ENCODE results near the gene IFNG-AS1.

The IFNG-AS1 gene

DNA sequence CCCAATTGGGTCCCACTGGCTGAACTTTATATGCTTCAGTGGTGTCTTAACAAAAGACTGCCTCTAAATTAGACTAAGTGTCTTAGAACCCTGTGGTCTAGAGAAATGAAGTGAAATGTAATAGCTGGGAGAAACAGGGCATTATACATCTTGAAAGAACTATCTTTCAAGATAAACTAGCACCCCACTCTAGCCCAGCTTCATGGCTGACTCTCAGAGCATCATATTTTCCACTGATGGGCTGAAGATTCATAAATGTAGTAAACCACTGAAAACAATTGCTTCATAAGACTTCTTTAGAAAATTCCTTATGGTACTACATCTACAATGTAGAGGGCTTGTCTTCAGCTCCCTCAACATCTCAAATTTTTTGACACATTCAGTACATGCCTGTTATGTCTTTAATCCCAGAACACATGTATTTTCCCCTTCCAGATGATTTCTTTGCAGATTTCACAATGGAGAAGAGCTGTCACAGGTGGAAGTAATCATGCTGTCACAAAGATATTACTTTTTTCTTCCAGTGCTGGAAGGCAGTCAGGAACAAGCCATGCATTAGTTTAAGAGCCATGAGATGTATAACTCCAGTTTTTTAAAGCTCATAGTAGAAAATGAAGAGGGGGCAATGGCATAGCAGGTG is 48.5 kb downstream of the IFNG-AS1 start:
- H3K4me1 Mint-ChIP-seq (ENCODE audit: low read depth): peaks cover 54% of the 10 kb centered on the region
- peaks cover 25% of the 10 kb centered on the region for H3K36me3 Mint-ChIP-seq (ENCODE audit: low read depth)
- H3K4me3 Mint-ChIP-seq: no peak overlapping the region
- H3K9me3 Mint-ChIP-seq: peaks cover 9% of the 10 kb centered on the region
- H3K27ac Mint-ChIP-seq: no peak overlapping the region
- no peaks in the 10 kb centered on the region for H3K27me3 Mint-ChIP-seq (ENCODE audit: low read depth)

DNA sequence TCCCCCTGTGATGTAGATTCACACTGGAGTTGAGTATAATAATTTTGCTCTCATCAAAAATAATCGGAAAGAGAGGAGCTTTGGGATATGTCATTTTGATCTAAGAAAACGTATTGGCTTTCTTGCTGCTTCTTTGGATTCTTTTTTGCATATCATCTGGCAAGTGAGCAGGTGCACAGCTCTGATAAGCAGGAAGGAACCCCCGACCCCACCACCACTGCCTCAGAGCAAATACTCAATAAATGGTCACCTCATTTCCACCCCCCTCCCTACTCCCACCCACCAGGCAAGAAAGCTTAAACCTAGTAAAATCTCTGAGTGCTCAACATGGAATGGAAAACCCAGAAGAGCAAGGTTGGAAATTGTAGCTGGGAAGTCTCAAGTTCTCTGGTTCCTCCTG is 49.4 kb downstream of the IFNG-AS1 start:
- Mint-ChIP-seq H3K9me3 (peaks cover 9% of the 10 kb centered on the region), H3K27ac (no peak overlapping the region), H3K36me3 (ENCODE audit: low read depth) (peaks cover 25% of the 10 kb centered on the region), H3K4me1 (ENCODE audit: low read depth) (peaks cover 53% of the 10 kb centered on the region), H3K4me3 (no peak overlapping the region), H3K27me3 (ENCODE audit: low read depth) (no peaks in the 10 kb centered on the region)

DNA sequence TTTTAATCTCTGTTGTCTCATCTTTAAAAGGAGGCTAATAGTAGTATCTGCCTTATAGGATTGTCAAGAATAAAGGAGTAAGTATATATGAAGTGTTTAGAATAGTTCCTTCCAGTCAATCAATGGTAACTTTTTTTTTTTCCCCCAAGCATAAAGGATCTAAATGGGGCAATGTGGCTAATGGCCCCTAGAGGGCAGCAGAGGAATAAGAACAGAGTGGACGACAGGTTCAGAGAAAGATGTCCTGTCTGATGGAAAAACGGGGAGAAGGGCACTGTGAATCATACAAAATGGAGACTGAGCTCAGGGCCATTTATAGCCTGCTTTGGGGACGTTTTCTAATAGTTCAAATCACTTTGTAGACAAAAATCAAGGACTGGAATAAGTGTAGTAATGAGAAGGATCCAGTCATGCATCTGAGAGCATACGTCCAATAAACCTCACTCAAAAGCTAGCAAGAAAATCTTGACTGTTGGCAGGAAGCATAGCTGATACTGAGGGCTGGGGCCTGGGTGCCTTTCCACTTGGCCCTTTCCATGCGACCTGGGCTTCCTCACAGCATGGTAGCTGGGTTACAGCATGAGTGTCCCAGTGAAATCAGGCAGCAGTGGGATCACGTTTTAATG is 51.3 kb downstream of the IFNG-AS1 start:
- Mint-ChIP-seq H3K36me3 (ENCODE audit: low read depth) (peaks cover 17% of the 10 kb centered on the region), H3K9me3 (peaks cover 4% of the 10 kb centered on the region), H3K4me3 (no peak overlapping the region), H3K4me1 (ENCODE audit: low read depth) (peaks cover 44% of the 10 kb centered on the region), H3K27ac (peak overlapping the region; percentile 60), H3K27me3 (ENCODE audit: low read depth) (no peaks in the 10 kb centered on the region)

DNA sequence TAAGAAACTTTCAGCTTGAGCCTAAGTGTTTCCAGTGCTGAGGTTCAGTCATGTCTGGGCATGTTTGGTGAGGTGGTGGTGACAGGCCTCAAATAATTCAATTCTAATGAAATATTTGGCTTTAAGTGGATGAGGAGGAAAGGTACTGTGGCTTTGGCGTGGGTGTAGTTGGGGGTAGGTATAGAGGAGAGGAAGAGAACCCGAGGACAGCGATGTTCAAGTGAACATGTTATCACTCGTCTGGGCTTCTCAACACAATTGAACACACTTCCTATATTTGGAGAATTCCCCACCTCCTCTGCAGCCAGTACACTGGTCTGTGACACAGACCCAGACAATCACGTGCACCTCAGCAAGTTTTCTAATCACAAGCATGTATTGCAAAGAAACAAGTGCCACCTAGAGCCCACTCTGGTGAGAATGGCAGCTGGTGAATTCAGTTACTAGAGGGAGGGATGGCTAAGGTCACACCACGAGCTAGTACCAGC is 53.0 kb downstream of the IFNG-AS1 start:
- Mint-ChIP-seq H3K4me3 (peak overlapping the region; percentile 9), H3K27me3 (ENCODE audit: low read depth) (no peaks in the 10 kb centered on the region), H3K4me1 (ENCODE audit: low read depth) (peaks cover 37% of the 10 kb centered on the region), H3K9me3 (peaks cover 13% of the 10 kb centered on the region), H3K36me3 (ENCODE audit: low read depth) (peaks cover 21% of the 10 kb centered on the region), H3K27ac (peak overlapping the region; percentile 86)

DNA sequence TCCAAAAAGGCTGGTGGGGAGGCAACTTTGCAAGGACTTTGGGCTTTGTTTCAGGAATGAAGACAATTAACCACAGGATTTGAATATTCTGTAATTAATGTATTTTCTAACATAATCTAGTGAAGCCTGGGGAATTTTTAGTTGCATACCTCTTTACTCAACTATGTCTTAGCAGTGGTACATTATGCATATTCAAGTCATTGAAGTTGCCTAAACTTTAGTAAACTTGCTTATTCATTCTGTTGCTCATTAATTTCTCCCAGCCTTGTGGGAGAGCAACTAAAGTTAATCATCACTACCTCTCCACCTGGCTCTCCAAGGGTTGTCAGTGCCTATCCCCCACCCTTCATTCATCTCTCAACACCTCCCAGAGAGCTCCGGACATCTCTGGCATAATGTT is 54.2 kb downstream of the IFNG-AS1 start:
- Mint-ChIP-seq H3K36me3 (ENCODE audit: low read depth) (peaks cover 26% of the 10 kb centered on the region), H3K27ac (no peak overlapping the region), H3K4me3 (no peak overlapping the region), H3K9me3 (peaks cover 17% of the 10 kb centered on the region), H3K27me3 (ENCODE audit: low read depth) (no peaks in the 10 kb centered on the region), H3K4me1 (ENCODE audit: low read depth) (peaks cover 29% of the 10 kb centered on the region)

DNA sequence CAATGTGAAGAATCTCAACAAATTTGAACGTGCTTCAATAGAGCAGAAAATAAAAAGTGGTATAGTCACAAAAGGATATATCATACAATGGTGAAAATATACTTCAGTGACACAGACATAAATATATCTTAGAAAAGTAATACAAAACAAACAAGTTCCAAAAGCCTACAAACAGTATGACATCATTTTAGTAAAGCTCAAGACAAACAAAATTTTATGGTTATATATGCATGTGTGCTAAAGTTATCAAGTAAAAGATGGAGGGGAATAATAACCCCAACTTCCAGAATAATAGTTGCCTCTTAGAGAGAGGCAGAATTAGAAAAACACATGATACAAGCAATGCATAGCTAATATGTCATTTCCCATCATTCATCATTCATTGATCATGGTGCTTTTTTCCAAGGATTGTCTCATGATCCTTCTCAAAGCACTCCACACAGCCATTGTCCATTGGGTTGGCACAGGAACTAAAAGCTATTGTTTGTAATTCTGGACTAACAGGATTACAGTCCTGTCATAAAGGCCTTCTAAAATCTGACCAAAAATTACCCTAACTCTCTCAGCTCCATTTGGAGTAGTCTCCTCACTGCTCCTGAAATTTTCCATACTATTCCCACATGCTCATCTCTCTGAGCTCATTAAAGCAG is 59.5 kb downstream of the IFNG-AS1 start:
- H3K27me3 Mint-ChIP-seq (ENCODE audit: low read depth): no peaks in the 10 kb centered on the region
- peaks cover 22% of the 10 kb centered on the region for H3K36me3 Mint-ChIP-seq (ENCODE audit: low read depth)
- no peak overlapping the region for H3K27ac Mint-ChIP-seq
- no peak overlapping the region for H3K4me3 Mint-ChIP-seq
- H3K9me3 Mint-ChIP-seq: peaks cover 22% of the 10 kb centered on the region
- H3K4me1 Mint-ChIP-seq (ENCODE audit: low read depth): no peaks in the 10 kb centered on the region

DNA sequence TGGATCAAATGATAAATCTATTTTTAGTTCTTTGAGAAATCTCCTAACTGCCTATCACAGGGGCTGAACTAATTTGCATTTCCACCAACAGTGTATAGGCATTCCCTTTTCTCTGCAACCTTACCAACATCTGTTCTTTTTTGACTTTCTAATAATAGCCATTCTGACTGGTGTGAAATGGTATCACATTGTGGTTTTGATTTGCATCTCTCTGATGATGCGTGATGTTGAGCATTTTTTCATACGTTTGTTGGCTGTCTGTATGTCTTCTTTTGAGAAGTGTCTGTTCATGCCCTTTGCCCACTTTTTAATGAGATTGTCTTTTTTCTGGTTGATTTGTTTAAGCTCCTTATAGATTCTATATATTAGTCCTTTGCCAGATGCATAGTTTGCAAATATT is 67.1 kb downstream of the IFNG-AS1 start:
- Mint-ChIP-seq H3K27me3 (ENCODE audit: low read depth) (no peaks in the 10 kb centered on the region), H3K4me1 (ENCODE audit: low read depth) (no peaks in the 10 kb centered on the region), H3K4me3 (no peak overlapping the region), H3K27ac (no peak overlapping the region), H3K9me3 (peaks cover 48% of the 10 kb centered on the region), H3K36me3 (ENCODE audit: low read depth) (peaks cover 29% of the 10 kb centered on the region)

DNA sequence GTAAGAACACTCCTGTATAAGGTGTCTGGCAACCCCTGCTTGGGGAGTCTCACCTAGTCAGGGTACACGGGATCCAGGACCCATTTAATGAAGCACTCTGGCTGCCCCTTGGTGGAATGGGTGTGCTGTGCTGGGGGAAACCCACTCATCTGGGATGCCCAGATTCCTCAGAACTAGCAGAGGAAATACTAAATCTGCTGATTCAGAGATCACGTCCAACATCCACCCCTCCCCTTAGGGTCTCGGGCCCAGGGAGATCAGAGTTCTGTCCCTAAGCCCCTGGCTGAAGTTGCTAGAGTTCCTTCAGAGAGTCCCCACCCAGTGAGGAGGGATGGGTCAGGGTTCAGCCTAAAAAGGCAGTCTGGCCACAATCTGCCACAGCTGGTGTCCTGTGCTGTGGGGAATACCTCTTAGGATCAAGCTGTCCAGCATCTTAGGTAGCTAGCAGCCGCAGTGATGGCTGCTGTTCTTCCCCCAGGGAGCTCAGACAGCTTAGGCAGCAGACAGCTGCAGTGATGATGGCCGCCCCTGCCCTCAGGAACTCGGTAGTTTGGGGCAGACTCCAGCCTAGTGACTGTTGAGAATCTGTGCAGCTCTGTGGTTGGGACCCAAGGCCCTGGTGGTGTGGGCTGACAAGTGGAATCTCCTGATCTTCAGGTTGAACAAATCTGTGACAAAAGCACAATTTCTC is 74.8 kb downstream of the IFNG-AS1 start:
- Mint-ChIP-seq H3K4me3 (no peak overlapping the region), H3K4me1 (ENCODE audit: low read depth) (peaks cover 16% of the 10 kb centered on the region), H3K27me3 (ENCODE audit: low read depth) (no peaks in the 10 kb centered on the region), H3K9me3 (peaks cover 85% of the 10 kb centered on the region), H3K36me3 (ENCODE audit: low read depth) (peaks cover 57% of the 10 kb centered on the region), H3K27ac (no peak overlapping the region)

DNA sequence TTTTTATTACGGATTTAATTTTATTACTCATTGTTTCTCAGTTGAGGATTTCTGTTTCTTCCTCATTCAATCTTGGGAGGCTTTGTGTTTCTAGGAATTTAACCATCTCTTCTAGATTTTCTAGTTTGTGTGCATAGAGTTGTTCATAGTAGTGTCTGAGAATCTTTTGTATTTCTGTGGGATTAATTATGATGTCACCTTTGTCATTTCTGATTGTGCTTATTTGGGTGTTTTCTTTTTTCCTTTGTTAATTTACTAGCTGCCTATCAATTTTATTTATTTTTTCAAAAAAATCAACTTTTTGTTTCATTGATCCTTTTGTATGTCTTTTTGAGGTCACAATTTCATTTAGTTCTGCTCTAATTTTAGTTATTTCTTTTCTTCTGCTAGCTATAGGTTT is 75.9 kb downstream of the IFNG-AS1 start:
- Mint-ChIP-seq H3K36me3 (ENCODE audit: low read depth) (peaks cover 57% of the 10 kb centered on the region), H3K4me1 (ENCODE audit: low read depth) (peaks cover 24% of the 10 kb centered on the region), H3K4me3 (no peak overlapping the region), H3K9me3 (peaks cover 82% of the 10 kb centered on the region), H3K27me3 (ENCODE audit: low read depth) (no peaks in the 10 kb centered on the region), H3K27ac (no peak overlapping the region)

DNA sequence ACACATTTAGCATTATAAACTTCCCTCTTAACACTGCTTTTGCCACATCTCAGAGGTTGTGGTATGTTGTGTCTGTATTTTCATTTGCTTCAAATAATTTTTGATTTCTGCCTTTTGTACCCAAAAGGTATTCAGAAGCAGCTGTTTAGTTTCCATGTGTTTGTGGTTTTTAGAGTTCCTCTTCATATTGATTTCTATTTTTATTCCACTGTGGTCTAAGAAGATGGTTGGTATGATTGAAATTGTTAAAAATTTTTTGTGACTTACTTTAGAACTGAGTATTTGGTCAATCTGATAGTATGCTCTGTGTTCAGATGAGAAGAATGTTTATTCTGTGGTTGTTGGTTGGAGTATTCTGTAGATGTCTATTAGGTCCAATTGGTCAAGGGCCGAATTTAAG is 76.4 kb downstream of the IFNG-AS1 start:
- H3K27ac Mint-ChIP-seq: no peak overlapping the region

DNA sequence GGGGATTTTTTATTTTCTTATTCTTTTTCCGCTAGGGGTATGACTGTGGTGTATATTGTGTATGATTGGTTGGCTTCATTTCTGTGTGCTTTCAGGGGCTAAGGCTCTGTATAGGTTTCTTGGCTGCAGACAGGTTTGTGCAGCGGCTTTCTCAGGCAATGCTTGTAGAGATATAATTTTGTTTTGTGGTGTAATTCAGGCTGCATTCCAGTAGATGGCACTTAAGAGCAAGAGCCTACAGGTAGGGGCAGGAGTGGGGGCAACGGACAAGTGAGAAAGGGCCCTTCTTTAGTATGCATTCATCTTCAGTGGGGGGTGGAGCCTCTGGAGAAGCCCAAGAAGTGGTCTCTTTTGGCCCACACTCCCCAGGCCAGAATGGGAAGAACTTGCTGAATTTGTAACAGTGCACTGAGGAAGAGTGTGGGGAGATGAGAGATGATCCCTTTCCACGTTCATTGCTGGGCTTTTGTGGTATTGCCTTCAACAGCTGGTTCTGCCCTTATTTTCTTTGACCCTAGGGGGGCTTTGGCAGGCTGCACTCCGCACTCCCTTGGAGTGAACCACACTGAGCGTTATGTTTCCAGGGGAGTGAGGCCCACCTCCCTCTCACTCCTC is 78.6 kb downstream of the IFNG-AS1 start:
- H3K36me3 Mint-ChIP-seq (ENCODE audit: low read depth): peaks cover 42% of the 10 kb centered on the region
- peaks cover 33% of the 10 kb centered on the region for H3K4me1 Mint-ChIP-seq (ENCODE audit: low read depth)
- H3K9me3 Mint-ChIP-seq: peaks cover 57% of the 10 kb centered on the region
- no peaks in the 10 kb centered on the region for H3K27me3 Mint-ChIP-seq (ENCODE audit: low read depth)
- peak overlapping the region; percentile 14 for H3K27ac Mint-ChIP-seq
- no peak overlapping the region for H3K4me3 Mint-ChIP-seq

More for the DNA sequence above, 76.4 kb downstream of the IFNG-AS1 start:
- no peak overlapping the region for H3K4me3 Mint-ChIP-seq
- H3K9me3 Mint-ChIP-seq: peaks cover 79% of the 10 kb centered on the region
- no peaks in the 10 kb centered on the region for H3K27me3 Mint-ChIP-seq (ENCODE audit: low read depth)
- peaks cover 57% of the 10 kb centered on the region for H3K36me3 Mint-ChIP-seq (ENCODE audit: low read depth)
- H3K4me1 Mint-ChIP-seq (ENCODE audit: low read depth): peaks cover 29% of the 10 kb centered on the region

DNA sequence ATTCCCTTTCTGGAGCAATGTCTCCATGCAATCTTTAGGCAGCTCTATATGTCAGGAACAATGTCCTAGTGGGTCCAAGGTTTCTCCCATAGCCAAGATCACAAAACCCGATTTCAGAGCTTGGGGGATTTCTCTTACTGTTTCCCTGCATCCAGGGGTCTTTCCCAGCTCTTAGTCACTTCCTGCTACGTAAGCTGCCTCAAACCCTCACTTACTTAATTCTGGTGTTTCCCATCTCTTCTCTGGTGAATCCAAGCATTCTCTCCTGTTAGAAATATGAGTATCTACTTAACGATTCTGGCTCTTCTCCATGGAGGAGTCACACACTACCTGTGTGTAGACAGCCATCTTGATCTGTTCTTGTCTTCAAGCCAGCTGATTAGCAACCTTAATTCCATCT is 80.0 kb downstream of the IFNG-AS1 start:
- H3K27me3 Mint-ChIP-seq (ENCODE audit: low read depth): no peaks in the 10 kb centered on the region
- no peak overlapping the region for H3K4me3 Mint-ChIP-seq
- peaks cover 52% of the 10 kb centered on the region for H3K9me3 Mint-ChIP-seq
- H3K4me1 Mint-ChIP-seq (ENCODE audit: low read depth): peaks cover 33% of the 10 kb centered on the region
- peak overlapping the region; percentile 67 for H3K27ac Mint-ChIP-seq
- peaks cover 38% of the 10 kb centered on the region for H3K36me3 Mint-ChIP-seq (ENCODE audit: low read depth)
